Muscle of back (tissue), 11 donors: ENCODE measurements around the gene APBB1. TPM values are rescaled to one million over a fixed set of nuclear protein-coding genes. Genes with fewer than 3 reads are reported as not detected.
A peak's percentile ranks its signal among the peaks of the same experiment; 100 is the strongest.

Experiments
- DNase-seq, 3 donors: peaks; one replicate each; pipeline versions ENCODE4 v3.0.0 to v3.0.0-alpha.2; 2013
- polyA plus RNA-seq, 10 donors: library from polyadenylated mRNA; unstranded; fragments of 120-200 nt; gene quantifications; one replicate each; pipeline ENCODE4 v1.2.1, GENCODE V29; 2013; ENCODE audit not compliant: insufficient read length in 10 of 10

The APBB1 gene
- polyA plus RNA-seq, 10 donors: 27.2 to 31.7 (median 28.4) TPM

- DNase-seq: no peak
Observed at GRCh38 chr11:6420677-6421076, 1.8 kb upstream of the APBB1 start.

GRCh38 chr11:6418557-6419008, 311 bp downstream of the APBB1 start:
- DNase-seq: no peak

GRCh38 chr11:6417907-6418556, 862 bp downstream of the APBB1 start:
- peak in 2 of 3 donors; percentile 24 to 48 for DNase-seq

- no peak for DNase-seq
Observed at GRCh38 chr11:6415797-6416196, 3.1 kb downstream of the APBB1 start.

GRCh38 chr11:6414874-6415328, 4.0 kb downstream of the APBB1 start:
- no peak for DNase-seq

GRCh38 chr11:6413791-6414201, 5.1 kb downstream of the APBB1 start:
- no peak for DNase-seq

- DNase-seq: no peak
Observed at GRCh38 chr11:6411594-6412031, 7.3 kb downstream of the APBB1 start.

GRCh38 chr11:6410695-6411430, 8.0 kb downstream of the APBB1 start:
- no peak for DNase-seq

GRCh38 chr11:6406370-6406769, 12.5 kb downstream of the APBB1 start:
- no peak for DNase-seq

- DNase-seq: no peak
Observed at GRCh38 chr11:6405846-6406245, 13.0 kb downstream of the APBB1 start.

GRCh38 chr11:6405052-6405667, 13.7 kb downstream of the APBB1 start:
- DNase-seq: peak in 1 of 3 donors; percentile 50

- DNase-seq: peak in 2 of 3 donors; percentile 26 to 33
Observed at GRCh38 chr11:6404342-6405051, 14.4 kb downstream of the APBB1 start.

GRCh38 chr11:6403539-6403938, 15.4 kb downstream of the APBB1 start:
- DNase-seq: no peak

- DNase-seq: no peak
Observed at GRCh38 chr11:6402561-6402981, 16.3 kb downstream of the APBB1 start.

- DNase-seq: no peak
Observed at GRCh38 chr11:6402061-6402470, 16.8 kb downstream of the APBB1 start.

- DNase-seq: no peak
Observed at GRCh38 chr11:6401464-6401863, 17.4 kb downstream of the APBB1 start.

GRCh38 chr11:6400431-6401345, 18.2 kb downstream of the APBB1 start:
- DNase-seq: no peak

- DNase-seq: no peak
Observed at GRCh38 chr11:6397636-6398035, 21.3 kb downstream of the APBB1 start.

GRCh38 chr11:6397156-6397555, 21.7 kb downstream of the APBB1 start:
- DNase-seq: peak in 1 of 3 donors; percentile 54

GRCh38 chr11:6395470-6396060, 23.3 kb downstream of the APBB1 start:
- no peak for DNase-seq
